Glutamatergic neuron (in vitro differentiated cells): ENCODE measurements around the gene DMXL2. TPM values are rescaled to one million over a fixed set of nuclear protein-coding genes. Genes with fewer than 3 reads are reported as not detected.

ENCODE experiments used
- DNase-seq: peaks from one replicate; pipeline ENCODE4 v3.0.0; 2022
- H3K27ac Mint-ChIP-seq: one replicate; pipeline ENCODE4 v1.8.0; 2020; ENCODE audit warnings: mild to moderate bottlenecking, mixed read lengths, inconsistent platforms; ENCODE audit not compliant: unreplicated experiment
- H3K27me3 Mint-ChIP-seq: one replicate; pipeline ENCODE4 v1.8.0; 2020; ENCODE audit warnings: mild to moderate bottlenecking, moderate library complexity, mixed read lengths, inconsistent platforms; ENCODE audit not compliant: unreplicated experiment
- H3K36me3 Mint-ChIP-seq: one replicate; pipeline ENCODE4 v1.8.0; 2020; ENCODE audit warnings: mild to moderate bottlenecking, mixed read lengths, inconsistent platforms; ENCODE audit not compliant: unreplicated experiment
- H3K4me1 Mint-ChIP-seq: one replicate; pipeline ENCODE4 v1.8.0; 2020; ENCODE audit warnings: mild to moderate bottlenecking, low read depth, mixed read lengths, inconsistent platforms; ENCODE audit not compliant: unreplicated experiment
- H3K4me3 Mint-ChIP-seq: one replicate; pipeline ENCODE4 v1.8.0; 2020; ENCODE audit warnings: mild to moderate bottlenecking, mixed read lengths, inconsistent platforms; ENCODE audit not compliant: unreplicated experiment
- H3K9me3 Mint-ChIP-seq: one replicate; pipeline ENCODE4 v1.8.0; 2020; ENCODE audit warnings: mild to moderate bottlenecking, moderate library complexity, mixed read lengths, inconsistent platforms; ENCODE audit not compliant: unreplicated experiment
- total RNA-seq: library from RNA; stranded (reverse); fragmentation: NEBNext Ultra II Directional; extraction: Animal tissue kit (Norgen Biotek cat#: 25700); gene quantifications from one replicate; pipeline ENCODE4 v1.2.1, GENCODE V29; 2021; ENCODE audit not compliant: unreplicated experiment
- TF ChIP-seq, protein P1 (sequence below): fragments of 200-600 bp; sonication (generic); IDR thresholded peaks from one replicate; pipeline ENCODE4 v1.5.0; 2021; ENCODE audit not compliant: partially characterized antibody, unreplicated experiment

The DMXL2 gene
- total RNA-seq, 1 donor from 2014 or later, result 48.2 TPM

- Mint-ChIP-seq H3K36me3 (peaks cover 4% of the 10 kb centered on the region), H3K9me3 (no peaks in the 10 kb centered on the region), H3K27me3 (no peaks in the 10 kb centered on the region), H3K27ac (no peak overlapping the region), H3K4me3 (no peak overlapping the region), H3K4me1 (no peaks in the 10 kb centered on the region)
- no peak for DNase-seq
- TF ChIP-seq, protein P1, sequence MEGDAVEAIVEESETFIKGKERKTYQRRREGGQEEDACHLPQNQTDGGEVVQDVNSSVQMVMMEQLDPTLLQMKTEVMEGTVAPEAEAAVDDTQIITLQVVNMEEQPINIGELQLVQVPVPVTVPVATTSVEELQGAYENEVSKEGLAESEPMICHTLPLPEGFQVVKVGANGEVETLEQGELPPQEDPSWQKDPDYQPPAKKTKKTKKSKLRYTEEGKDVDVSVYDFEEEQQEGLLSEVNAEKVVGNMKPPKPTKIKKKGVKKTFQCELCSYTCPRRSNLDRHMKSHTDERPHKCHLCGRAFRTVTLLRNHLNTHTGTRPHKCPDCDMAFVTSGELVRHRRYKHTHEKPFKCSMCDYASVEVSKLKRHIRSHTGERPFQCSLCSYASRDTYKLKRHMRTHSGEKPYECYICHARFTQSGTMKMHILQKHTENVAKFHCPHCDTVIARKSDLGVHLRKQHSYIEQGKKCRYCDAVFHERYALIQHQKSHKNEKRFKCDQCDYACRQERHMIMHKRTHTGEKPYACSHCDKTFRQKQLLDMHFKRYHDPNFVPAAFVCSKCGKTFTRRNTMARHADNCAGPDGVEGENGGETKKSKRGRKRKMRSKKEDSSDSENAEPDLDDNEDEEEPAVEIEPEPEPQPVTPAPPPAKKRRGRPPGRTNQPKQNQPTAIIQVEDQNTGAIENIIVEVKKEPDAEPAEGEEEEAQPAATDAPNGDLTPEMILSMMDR, result no peak
Observed at GRCh38 chr15:51475736-51476135, 146.8 kb downstream of the DMXL2 start.

GRCh38 chr15:51470512-51470911, 152.1 kb downstream of the DMXL2 start:
- no peaks in the 10 kb centered on the region for H3K36me3 Mint-ChIP-seq
- no peak overlapping the region for H3K4me3 Mint-ChIP-seq
- DNase-seq, result no peak
- TF ChIP-seq, protein P1, result no peak
- H3K4me1 Mint-ChIP-seq, result no peaks in the 10 kb centered on the region
- no peak overlapping the region for H3K27ac Mint-ChIP-seq
- no peaks in the 10 kb centered on the region for H3K9me3 Mint-ChIP-seq
- H3K27me3 Mint-ChIP-seq, result no peaks in the 10 kb centered on the region

DNA sequence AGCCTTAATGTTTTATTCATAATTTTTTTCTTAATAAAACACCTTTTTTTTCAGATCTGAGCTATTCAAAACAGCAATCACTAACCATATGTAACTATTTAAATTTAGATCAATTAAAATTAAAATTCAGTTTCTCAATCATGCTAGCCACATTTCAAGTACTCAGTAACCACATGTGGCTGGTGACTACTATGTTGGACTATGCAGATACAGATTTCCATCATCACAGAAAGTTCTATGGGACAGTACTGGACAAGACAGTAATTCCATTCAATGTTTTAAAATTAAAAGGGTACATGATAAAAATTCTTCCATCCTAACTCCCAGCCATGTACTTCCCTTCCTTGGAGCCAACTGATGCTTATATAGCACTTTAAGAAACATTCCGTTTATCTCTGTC, 161.8 kb downstream of the DMXL2 start:
- H3K27me3 Mint-ChIP-seq, result no peaks in the 10 kb centered on the region
- no peak overlapping the region for H3K27ac Mint-ChIP-seq
- H3K4me1 Mint-ChIP-seq, result no peaks in the 10 kb centered on the region
- DNase-seq, result no peak
- TF ChIP-seq, protein P1, result no peak
- H3K4me3 Mint-ChIP-seq, result no peak overlapping the region
- no peaks in the 10 kb centered on the region for H3K36me3 Mint-ChIP-seq
- no peaks in the 10 kb centered on the region for H3K9me3 Mint-ChIP-seq

DNA sequence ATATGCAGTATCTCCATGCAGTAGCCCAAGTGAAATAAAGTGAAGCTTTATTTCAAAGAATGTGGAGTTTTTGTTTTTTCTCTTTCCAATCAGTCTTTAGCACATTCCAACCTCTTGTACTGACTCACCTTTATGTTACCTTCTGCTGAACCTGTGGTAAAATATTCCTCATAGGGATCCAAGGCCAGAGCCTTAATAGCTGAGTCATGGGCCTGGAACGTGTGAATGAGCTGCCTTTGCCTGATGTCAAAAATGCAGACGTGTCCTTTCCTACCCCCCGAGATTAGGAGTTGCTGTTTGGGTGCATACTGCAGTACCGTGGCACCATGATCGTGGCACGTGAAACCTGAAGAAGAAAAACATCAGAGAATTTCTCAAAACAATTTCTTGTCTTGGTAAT, 172.6 kb downstream of the DMXL2 start:
- DNase-seq, result no peak
- Mint-ChIP-seq H3K4me1 (no peaks in the 10 kb centered on the region), H3K36me3 (peaks cover 6% of the 10 kb centered on the region), H3K27ac (no peak overlapping the region), H3K9me3 (no peaks in the 10 kb centered on the region), H3K27me3 (no peaks in the 10 kb centered on the region), H3K4me3 (no peak overlapping the region)
- TF ChIP-seq, protein P1, result no peak

- Mint-ChIP-seq H3K4me1 (no peaks in the 10 kb centered on the region), H3K27ac (no peak overlapping the region), H3K4me3 (no peak overlapping the region), H3K36me3 (peaks cover 10% of the 10 kb centered on the region), H3K27me3 (peaks cover 2% of the 10 kb centered on the region), H3K9me3 (peaks cover 3% of the 10 kb centered on the region)
- TF ChIP-seq, protein P1, result no peak
- DNase-seq, result no peak
Observed at GRCh38 chr15:51448622-51449399, 173.8 kb downstream of the DMXL2 start.
